K562 (cell line): ENCODE measurements around the gene EIF4G1. TPM values are rescaled to one million over a fixed set of nuclear protein-coding genes. Genes with fewer than 3 reads are reported as not detected.

Experiments
- ATF3 ChIP-seq, 2 experiments: fragments of 450-650 bp in 1 of 2; sonication (generic) in 1 of 2; formaldehyde crosslinking in 1 of 2; IDR thresholded peaks in 1 of 2; conservative IDR thresholded peaks in 1 of 2; 2 replicates each; pipeline versions ENCODE4 v1.6.1 to v1.8.1; 2016 to 2023; ENCODE audit warnings: mild to moderate bottlenecking in 2 of 2, moderate library complexity in 2 of 2, inconsistent platforms in 1 of 2, missing genetic modification reagents in 1 of 2
- BHLHE40 ChIP-seq: IDR thresholded peaks from 2 replicates; pipeline ENCODE4 v1.6.1; 2011; ENCODE audit warnings: low read length, improper control_type of control experiment
- CBX3 ChIP-seq, 2 experiments: IDR thresholded peaks; 1 replicate in 1 of 2; 2 replicates in 1 of 2; pipeline ENCODE4 v1.6.1; 2012; ENCODE audit warnings: inconsistent platforms in 2 of 2, low read length in 2 of 2, borderline replicate concordance in 1 of 2, control low read depth in 1 of 2
- CHD4 ChIP-seq: fragments of 200-600 bp; sonication (generic); IDR thresholded peaks from 3 replicates; pipeline ENCODE4 v1.6.1; 2012; ENCODE audit warnings: low read depth, mild to moderate bottlenecking, mixed read lengths, low read length, inconsistent platforms; ENCODE audit not compliant: insufficient read depth, insufficient replicate concordance, poor library complexity, severe bottlenecking
- EP400 ChIP-seq: fragments of 450-650 bp; IDR thresholded peaks from 2 replicates; pipeline ENCODE4 v1.6.1; 2017; ENCODE audit warnings: antibody characterized with exemption, mild to moderate bottlenecking, moderate library complexity
- LEF1 ChIP-seq: fragments of 450-650 bp; IDR thresholded peaks from 2 replicates; pipeline ENCODE4 v1.6.1; 2016; ENCODE audit warnings: mild to moderate bottlenecking
- MCM7 ChIP-seq, 2 experiments: fragments of 450-650 bp; IDR thresholded peaks; 2 replicates each; pipeline ENCODE4 v1.6.1; 2016 to 2018
- MED1 ChIP-seq: sonication (generic); formaldehyde crosslinking; IDR thresholded peaks from 2 replicates; pipeline ENCODE4 v1.8.1; 2023; ENCODE audit warnings: missing genetic modification reagents, borderline replicate concordance
- POLR2G ChIP-seq: fragments of 200-400 bp; formaldehyde crosslinking; IDR thresholded peaks from 2 replicates; pipeline ENCODE4 v1.6.1; 2017; ENCODE audit warnings: low read depth, mild to moderate bottlenecking, antibody characterized with exemption, low read length, moderate library complexity
- PRMT5 ChIP-seq: sonication (generic); formaldehyde crosslinking; IDR thresholded peaks from 2 replicates; pipeline ENCODE4 v1.5.0; 2020; ENCODE audit warnings: missing genetic modification reagents
- SIN3B ChIP-seq: fragments of 450-650 bp; IDR thresholded peaks from 2 replicates; pipeline ENCODE4 v1.6.1; 2017; ENCODE audit warnings: low read depth, mild to moderate bottlenecking, moderate library complexity
- SP1 ChIP-seq: sonication (generic); formaldehyde crosslinking; IDR thresholded peaks from 2 replicates; pipeline ENCODE4 v1.8.1; 2022; ENCODE audit warnings: mild to moderate bottlenecking, missing genetic modification reagents
- SP2 ChIP-seq: IDR thresholded peaks from 2 replicates; pipeline ENCODE4 v1.6.1; 2011; ENCODE audit warnings: mild to moderate bottlenecking, low read depth, low read length, moderate library complexity; ENCODE audit not compliant: poor library complexity, severe bottlenecking; ENCODE audit errors: extremely low read depth
- TCF7L2 ChIP-seq: fragments of 150-350 bp; IDR thresholded peaks from 2 replicates; pipeline ENCODE4 v1.6.1; 2016; ENCODE audit warnings: low read depth, mild to moderate bottlenecking, low read length, moderate library complexity
- TFAM ChIP-seq: fragments of 250-450 bp; sonication (Bioruptor Pico); conservative IDR thresholded peaks from 2 replicates; pipeline ENCODE4 v1.5.0; 2021; ENCODE audit warnings: mild to moderate bottlenecking, moderate library complexity
- WHSC1 ChIP-seq: IDR thresholded peaks from one replicate; pipeline ENCODE4 v1.6.1; 2012; ENCODE audit warnings: low read length, control low read depth, inconsistent platforms
- ZBTB33 ChIP-seq: sonication (generic); formaldehyde crosslinking; IDR thresholded peaks from 2 replicates; pipeline ENCODE4 v1.8.1; 2023; ENCODE audit warnings: mild to moderate bottlenecking, missing genetic modification reagents
- ZBTB8A ChIP-seq: fragments of 450-650 bp; IDR thresholded peaks from 2 replicates; pipeline ENCODE4 v1.6.1; 2018; ENCODE audit warnings: mild to moderate bottlenecking, moderate library complexity; ENCODE audit not compliant: partially characterized antibody
- ZFP36 ChIP-seq: fragments of 150-350 bp; IDR thresholded peaks from 2 replicates; pipeline ENCODE4 v1.6.1; 2018; ENCODE audit warnings: low read length, low read depth; ENCODE audit not compliant: partially characterized antibody
- ZNF436 ChIP-seq: fragments of 250-450, 450-650 bp; sonication (Bioruptor Pico); formaldehyde crosslinking; IDR thresholded peaks from 2 replicates; pipeline ENCODE4 v1.7.0; 2020; ENCODE audit warnings: mild to moderate bottlenecking
- polyA plus RNA-seq, 8 experiments: library from polyadenylated mRNA; depleted of rRNA in 4 of 8; stranded (reverse) in 5 of 8; unstranded in 3 of 8; fragments of >200 nt; fragmentation: Nextera tagmentation in 2 of 8; fragmentation: Illumina TruSeq in 1 of 8; extraction: Ambion mirVana in 2 of 8; extraction: Trizol in 1 of 8; gene quantifications; 2 replicates each; pipeline versions ENCODE4 v1.2.1 to v1.2.3, GENCODE V29; 2011 to 2014; ENCODE audit warnings: inconsistent platforms in 1 of 8, missing spikeins in 1 of 8
- total RNA-seq, 7 experiments: library from RNA; depleted of rRNA in 6 of 7; stranded (reverse); fragments of >200 nt in 6 of 7; fragmentation: Illumina TruSeq in 2 of 7; extraction: Trizol in 2 of 7; gene quantifications; 2 replicates each; pipeline versions ENCODE4 v1.2.1 to v1.2.3, GENCODE V29; 2011 to 2021; ENCODE audit warnings: low replicate concordance in 1 of 7
- TF ChIP-seq, protein P1 (sequence below): fragments of 250-450 bp; sonication (Bioruptor Pico); IDR thresholded peaks from 2 replicates; pipeline ENCODE4 v1.5.1; 2021; ENCODE audit warnings: mild to moderate bottlenecking
- TF ChIP-seq, protein P2 (sequence below): sonication (generic); formaldehyde crosslinking; IDR thresholded peaks from 2 replicates; pipeline ENCODE4 v1.8.0; 2022; ENCODE audit warnings: mild to moderate bottlenecking, missing genetic modification reagents, borderline replicate concordance

EIF4G1 gene
- total and polyA plus RNA-seq, 9 of the 15 experiments (the other 6 are each of a cell fraction or from before 2014, with no cell fraction given), result 4.6 to 505 (median 155) TPM

DNA sequence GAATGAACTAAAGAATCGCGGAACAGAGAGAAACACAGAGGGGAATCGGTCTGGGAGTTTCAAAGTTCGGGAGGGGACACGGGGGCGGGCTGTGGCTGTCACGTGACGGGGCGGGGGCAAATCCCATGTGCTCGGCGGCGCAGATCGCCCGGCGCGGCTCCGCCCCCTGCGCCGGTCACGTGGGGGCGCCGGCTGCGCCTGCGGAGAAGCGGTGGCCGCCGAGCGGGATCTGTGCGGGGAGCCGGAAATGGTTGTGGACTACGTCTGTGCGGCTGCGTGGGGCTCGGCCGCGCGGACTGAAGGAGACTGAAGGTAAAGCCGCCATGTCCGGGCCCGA lies at the start of gene EIF4G1 (continued):
- TF ChIP-seq ATF3 (IDR thresholded peaks at IDR 0.05) (no peak), ATF3 (CRISPR knock-in tag; conservative IDR thresholded peaks at IDR 0.05) (no peak), CHD4 (no peak), SP2 (no peak), EP400 (peak; percentile 73; the same call in 1 of the 2 replicates), ZBTB33 (CRISPR knock-in tag) (0 out of 2 replicates have a peak, but pooled peaks have one; percentile 20), MED1 (no peak), ZFP36 (no peak), POLR2G (peak; percentile 85), TFAM (CRISPR knock-in tag) (no peak), ZNF436 (CRISPR knock-in tag) (no peak), LEF1 (peak; percentile 23; the same call in 1 of the 2 replicates), BHLHE40 (peak; percentile 91), PRMT5 (CRISPR knock-in tag) (no peak), SIN3B (no peak), SP1 (CRISPR knock-in tag) (peak; percentile 56), TCF7L2 (no peak), ZBTB8A (no peak), MCM7 (IDR thresholded peaks at IDR 0.05) (no peak), WHSC1 (no peak), CBX3 (IDR thresholded peaks at IDR 0.05; ENCODE audit: borderline replicate concordance in 1 of 2, low read length in 2 of 2) (no peak)
- TF ChIP-seq, protein P1, sequence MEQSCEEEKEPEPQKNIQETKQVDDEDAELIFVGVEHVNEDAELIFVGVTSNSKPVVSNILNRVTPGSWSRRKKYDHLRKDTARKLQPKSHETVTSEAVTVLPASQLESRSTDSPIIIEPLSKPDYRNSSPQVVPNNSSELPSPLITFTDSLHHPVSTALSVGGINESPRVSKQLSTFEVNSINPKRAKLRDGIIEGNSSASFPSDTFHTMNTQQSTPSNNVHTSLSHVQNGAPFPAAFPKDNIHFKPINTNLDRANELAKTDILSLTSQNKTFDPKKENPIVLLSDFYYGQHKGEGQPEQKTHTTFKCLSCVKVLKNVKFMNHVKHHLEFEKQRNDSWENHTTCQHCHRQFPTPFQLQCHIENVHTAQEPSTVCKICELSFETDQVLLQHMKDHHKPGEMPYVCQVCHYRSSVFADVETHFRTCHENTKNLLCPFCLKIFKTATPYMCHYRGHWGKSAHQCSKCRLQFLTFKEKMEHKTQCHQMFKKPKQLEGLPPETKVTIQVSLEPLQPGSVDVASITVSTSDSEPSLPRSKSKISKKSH (CRISPR knock-in tag), result no peak
- TF ChIP-seq, protein P2, sequence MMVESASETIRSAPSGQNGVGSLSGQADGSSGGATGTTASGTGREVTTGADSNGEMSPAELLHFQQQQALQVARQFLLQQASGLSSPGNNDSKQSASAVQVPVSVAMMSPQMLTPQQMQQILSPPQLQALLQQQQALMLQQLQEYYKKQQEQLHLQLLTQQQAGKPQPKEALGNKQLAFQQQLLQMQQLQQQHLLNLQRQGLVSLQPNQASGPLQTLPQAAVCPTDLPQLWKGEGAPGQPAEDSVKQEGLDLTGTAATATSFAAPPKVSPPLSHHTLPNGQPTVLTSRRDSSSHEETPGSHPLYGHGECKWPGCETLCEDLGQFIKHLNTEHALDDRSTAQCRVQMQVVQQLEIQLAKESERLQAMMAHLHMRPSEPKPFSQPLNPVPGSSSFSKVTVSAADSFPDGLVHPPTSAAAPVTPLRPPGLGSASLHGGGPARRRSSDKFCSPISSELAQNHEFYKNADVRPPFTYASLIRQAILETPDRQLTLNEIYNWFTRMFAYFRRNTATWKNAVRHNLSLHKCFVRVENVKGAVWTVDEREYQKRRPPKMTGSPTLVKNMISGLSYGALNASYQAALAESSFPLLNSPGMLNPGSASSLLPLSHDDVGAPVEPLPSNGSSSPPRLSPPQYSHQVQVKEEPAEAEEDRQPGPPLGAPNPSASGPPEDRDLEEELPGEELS (CRISPR knock-in tag), result no peak
